ENCODE results near the gene IMP3.

IMP3 gene

DNA sequence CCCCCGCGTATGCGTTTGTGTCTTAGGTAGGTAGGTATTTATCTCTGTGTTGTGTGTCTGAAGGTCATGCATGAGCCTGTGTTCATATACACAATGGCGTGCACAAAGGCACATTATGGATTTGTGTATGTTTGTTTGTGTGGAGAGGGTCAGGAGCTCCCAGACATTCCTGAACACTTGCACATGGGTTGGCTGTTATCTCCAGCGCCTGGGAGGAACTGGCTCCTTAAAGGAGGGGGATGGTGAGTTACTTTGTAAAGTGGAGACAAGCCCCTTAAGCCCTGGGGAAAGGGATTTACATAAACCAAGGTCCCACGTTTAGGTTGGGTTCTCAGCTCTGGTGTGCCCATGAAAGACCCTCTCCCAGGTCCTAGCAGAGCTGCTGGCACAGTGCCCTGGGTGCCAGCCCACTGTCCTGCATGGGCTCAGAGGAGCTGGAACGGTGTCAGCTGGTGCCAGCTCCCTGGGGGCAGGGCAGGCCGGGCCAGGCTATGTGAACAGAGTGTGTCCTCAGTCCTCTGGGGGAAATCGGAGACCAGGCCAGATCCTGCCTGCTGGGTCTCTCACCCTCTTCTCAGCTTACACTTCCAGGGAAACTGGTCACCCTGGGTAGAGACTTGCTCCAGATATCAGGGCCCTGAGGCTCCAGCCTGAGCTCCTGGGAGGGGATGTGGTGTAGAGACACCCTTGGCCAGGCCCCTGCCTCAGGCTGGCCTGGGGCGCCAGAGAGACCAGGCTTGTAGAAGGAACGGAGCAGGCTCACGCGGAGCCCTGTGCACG is 32.8 kb upstream of the IMP3 start:
- peak; percentile 71 for DNase-seq

DNA sequence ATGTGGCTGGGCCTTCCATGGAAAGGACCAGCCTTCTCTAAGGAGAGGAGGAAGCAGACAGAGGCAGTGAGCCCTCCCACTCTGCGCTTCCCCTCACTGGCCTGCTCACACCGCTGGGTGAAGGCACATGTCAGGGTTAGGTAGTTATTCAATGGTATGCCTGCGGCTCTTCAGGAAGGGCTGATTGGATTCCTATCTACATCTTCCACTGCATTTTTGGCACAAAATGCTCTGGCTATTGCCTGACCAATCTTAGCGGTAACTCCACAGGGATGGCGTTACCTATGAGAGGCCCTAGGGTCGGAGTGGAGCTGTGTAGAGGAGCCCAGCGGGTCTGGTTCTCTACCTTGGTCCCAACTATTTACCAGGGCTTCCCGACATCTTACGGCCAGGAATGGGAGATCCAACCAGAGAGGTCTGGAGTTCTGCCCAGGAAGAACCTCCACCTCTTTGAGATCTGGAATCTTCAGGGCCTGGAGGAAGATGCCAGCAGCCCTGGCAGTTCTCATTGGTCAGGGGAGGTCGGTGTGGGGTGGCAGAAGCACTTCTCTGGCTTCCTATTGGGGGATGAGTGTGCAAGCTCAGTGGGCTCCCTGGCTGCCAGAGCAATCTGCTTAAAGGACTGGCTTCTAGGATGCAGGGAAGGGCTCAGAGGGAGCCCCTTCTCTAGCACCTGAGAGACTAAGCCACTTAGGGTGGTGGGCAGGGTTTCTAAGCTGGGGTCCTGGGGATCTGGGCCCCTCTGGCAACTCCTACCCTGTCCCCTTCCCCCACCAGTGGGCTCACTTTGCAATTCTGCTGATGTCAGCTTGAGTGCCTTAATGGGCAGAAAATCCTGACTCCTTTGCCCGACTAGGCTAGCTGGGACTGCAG is 31.9 kb upstream of the IMP3 start:
- DNase-seq: no peak

DNA sequence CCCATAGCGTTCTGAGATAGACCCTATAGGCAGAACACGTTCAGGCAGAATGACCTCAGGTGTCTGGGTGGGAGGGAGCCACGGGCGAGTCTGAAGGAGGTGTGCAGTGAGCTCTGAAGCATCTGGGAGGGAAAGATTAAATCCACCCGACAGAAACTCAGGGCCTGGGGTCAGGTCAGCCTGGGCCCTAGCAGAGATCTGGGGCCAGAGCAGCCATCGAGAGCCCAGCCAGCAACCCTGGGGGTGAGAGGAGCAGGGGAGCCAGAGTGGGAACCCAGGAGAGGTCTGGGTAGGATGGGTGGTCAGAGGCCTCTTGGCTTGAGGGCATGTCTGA is 29.8 kb upstream of the IMP3 start:
- no peak for DNase-seq

DNA sequence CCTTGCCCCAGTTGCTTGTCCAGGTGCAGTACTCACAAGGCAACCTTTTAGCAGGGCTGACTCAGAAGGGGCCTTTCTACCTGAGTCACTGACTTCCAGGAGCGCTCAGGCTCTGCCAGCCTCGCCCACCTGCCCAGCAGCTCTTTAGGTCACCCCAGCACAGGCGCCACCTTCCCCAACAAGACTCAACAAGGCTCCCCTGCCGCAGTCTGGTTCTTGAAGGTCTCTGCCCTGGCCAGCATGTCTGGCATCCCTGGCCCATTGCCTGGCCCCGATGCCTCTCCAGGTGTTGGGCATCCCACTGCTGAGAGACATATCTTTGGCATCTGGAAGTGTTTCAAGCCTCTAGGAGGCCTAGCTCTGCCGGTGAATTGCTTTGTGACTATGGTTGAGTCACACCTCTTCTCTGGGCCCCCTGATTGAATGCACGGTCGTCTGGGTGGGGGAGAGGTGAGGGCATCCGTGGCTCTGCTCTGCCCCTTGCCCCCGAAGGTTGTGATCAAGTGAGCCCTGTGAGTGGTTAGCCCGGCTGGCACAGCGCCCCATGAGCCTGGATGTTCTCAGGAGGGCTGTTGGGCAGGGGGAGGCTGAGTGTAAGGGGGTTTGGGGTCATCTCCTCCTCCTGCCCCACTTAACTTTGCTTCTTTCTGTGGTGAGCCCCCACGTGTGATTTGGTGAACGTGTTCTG is 29.3 kb upstream of the IMP3 start:
- DNase-seq: no peak

DNA sequence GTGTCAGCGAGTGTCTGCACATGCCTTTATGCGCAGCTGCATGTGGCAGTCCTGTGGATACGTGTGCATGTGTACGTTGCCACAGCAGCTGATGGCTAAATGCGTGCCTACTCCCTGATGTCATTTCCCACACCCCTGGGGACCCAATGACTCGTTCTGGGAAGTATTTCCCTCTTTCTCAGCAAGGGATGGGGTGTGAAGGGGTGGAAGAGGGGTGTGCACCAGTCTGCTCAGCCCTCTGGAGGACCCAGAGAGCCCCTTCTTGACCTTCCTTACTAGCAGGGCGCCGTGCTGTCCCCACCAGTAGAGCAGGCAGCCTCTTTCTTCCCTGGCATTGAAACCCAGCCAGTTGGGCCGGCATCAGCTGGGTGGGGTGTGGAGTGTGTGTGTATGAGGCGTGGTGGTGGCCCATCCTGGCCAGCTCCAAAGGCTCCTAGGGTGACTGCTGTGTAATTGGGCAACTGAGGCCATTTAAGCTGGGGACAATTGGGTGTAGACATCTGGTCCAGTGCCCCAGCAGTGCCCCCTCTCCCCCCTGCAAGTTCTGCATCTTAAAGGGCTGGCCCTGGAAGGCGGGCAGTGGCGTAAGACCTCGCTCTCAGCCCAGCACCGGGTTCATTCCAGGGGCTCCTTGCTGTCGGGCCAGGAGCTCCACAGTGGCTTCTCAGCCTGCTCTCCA is 26.9 kb upstream of the IMP3 start:
- peak; percentile 85 for DNase-seq

DNA sequence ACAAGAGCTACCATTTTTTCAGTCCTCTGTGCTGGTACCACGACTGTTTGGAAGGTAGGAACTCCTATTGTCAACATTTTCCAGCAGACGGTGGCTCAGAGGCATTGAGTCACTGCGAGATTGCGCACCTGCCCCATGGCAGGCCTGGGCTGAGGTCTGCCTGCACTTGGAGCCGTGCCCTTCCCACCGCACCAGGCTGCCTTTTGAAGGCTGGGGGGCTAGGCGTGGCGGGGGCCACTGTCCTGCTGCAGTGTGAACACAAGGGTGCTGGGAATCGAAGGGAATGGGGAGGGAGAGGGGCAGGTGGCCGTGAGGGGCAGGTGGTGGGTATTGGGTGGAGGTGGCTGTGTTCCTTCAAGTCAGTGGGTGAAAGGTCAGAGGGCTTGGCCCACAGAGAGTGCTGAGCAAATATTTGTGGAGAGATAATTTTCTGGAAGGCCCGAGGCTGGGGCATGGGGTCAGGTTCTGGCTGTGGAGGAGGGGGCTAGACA is 24.0 kb upstream of the IMP3 start:
- DNase-seq: no peak

DNA sequence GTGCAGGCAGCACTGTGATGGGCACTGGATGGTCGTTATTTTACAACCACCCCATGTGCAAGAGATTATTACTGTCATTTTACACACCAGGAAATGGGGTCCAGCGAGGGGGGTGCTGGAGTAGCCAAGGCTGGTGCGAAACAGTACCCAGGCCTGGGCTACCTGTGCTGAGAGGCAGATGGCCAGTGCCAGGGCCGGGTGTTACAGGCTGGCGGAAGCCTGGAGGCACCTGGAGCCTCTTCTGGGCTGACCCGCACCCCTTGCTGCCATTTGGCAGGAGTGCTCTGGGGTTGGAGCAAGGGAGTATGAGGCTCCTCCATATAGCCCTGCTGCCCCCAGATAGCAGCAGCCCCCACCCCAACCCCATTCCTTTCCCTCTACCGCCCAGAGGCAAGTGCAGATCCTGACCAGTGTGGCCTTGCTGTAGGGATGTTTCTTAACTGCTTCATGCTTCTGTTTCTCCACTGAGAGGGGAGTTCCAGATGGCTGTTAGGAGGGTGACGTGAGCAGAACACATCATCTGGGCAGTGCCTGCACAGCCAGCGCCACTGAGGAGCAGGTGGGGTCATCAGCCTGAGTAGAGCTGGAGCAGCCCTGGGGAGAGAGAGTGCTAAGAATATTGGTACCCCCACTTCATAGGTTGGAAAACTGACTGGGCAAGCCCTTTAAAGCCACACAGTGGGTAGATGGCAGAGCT is 22.9 kb upstream of the IMP3 start:
- no peak for DNase-seq

DNA sequence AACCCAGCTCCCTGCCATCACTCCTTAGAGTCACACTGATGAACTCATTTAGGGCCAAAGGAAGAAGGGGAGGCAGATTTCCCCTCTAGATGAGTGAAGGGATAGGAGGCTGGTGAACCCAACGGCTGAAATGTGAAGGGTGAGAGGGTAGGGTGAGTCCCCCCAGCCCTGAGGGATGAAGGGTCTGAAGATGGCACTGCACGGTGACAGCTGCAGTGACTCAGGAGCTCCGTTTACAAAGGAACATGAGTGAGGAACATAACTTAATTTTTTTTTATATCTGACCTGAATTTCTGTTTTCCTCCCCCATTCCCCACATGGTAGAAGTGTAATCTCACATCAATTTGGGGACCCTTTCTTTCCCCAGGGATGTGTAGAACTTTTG is 21.7 kb upstream of the IMP3 start:
- no peak for DNase-seq

DNA sequence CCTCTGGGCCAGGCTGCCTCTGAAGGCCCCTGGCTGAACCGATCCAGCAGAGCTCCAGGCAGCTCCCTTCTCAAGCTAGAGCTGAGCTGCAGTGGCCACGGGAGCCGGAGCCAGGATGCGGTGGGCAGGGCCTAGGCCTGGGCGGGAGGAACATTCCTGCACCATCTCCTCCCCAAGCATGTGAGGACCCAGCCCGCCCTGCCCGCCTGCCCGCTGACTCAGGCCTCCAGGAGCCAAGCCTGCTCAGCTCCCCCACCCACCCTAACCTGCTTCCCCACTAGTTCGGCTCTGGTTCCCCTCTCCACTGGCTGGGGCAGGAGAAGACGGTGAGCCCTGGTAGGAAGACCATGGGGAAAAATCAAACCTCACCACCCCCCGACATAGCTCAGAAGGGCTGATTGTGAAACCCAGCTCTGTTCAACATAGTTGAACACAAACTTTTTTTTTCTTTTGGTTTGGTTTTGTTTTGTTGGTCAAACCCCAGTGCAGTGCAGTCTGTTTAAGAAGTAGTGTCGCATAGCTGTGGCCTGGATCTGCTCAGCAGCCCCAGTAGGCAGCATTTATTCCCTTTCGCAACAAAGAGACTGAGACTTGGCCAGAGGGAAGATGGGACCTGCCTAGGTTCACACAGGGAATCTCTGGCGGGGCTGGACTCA is 21.2 kb upstream of the IMP3 start:
- DNase-seq: peak; percentile 89

DNA sequence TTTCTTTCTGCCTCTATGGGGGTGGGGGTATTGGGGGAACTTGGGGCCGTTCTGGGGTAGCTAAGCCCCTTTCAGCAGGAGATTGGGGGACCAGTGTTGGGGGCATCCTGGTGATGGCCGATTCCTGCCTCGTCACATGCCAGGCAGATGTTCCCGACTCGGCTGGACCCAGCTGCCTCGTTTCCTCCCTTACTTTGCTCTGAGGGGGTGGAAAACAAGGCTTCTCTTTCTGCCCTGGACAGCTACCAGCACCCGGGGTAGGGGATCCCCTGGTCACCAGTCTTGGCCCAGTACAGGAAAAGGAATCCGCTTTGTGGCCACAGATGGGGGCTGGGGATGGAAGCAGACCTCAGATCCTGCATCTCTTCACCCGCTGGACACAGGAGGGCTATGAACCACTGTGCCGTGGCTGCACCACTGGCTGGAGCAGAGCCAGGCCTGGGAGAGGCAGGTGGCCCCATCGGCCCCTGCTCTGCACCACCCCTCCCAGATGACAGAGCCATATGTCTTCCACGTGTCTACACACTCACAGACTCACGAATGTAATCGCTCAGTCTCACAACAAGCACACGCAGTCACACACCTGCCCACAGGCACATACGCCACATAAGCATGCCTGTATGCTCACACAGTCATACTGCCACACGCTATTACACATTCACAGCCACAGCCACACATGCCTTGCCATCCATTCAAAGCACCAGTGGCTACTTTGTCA is 20.1 kb upstream of the IMP3 start:
- no peak for DNase-seq

DNA sequence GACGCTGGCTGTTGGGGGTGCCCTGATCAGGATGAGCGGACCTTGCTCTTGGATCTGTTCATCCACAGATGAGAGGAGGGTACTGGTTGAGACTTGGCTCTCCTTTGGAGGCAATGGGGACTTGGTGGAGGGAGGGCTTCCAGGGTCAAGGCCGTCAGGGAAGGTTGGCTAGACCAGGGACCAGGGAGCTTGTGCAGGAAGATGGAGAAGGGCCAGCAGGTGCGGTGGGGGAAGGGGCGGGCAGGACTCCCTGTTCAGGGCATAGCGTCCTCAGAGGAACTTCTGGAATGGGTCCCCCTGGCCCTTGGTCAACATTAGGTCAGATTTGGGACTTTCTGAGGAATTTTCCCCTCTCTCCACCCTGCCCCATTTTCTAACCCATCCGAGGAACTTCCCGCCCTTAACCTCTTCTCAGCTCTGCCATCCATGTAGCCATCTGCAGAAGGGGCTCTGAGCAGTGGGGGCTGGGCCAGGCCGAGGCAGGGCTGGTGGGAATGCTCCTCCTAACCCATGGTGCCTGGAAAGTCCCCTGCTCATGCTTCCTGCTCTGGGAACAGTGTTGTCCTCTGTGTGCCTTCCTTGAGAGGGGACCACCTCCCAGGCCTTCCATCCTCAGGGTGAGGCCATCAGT is 19.2 kb upstream of the IMP3 start:
- DNase-seq: no peak

DNA sequence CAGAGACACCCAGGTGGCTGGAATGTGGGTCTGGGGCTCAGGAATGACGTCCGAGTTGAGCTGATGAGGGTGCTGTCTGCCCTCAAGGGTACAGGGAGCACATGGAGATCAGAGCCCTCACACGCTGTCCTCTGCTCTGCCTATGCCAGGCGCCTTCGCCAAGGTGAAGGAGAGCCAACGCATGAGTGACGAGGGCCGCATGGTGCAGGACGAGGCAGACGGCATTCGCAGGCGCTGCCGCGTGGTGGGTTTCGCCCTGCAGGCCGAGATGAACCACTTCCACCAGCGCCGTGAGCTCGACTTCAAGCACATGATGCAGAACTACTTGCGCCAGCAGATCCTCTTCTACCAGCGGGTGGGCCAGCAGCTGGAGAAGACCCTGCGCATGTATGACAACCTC is 16.8 kb upstream of the IMP3 start:
- DNase-seq: no peak

DNA sequence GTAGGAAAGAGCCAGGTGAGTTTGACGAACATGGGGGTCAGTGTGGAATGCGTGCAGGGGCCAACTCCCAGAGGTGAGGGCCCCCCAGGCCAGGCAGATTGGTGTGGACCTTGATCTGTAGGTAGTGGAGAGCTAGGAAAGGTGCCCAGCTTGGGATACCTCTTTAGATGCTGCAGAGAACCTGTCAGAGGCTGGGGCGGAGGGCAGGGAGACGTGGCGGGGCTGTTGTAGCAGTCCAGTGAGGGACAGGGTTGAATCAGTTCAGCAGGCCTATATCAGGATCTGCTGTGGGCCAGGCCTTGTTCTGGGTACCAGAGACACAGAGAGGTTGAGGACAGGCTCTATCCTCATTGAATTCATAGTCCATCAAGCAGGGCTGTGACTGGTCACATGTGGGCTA is 16.3 kb upstream of the IMP3 start:
- DNase-seq: no peak

DNA sequence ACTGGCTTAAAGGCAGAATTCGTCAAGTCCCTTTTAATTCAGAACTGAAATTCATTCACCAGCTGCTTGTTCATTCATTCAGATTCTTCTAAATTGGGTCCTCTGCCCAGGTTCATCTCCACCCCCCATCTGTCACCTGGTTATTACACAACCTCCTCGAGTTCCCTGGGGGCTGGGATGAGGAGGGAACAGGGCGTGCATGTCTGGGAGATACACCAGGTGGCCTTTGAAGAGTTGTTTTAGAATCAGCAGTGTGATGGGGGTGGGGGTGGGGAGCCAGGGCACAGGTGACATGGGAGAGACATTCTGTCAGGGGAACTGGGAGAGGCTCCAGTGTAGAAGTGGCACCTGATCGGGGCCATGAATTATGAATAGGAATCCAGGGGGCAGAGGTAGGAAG is 15.9 kb upstream of the IMP3 start:
- DNase-seq: no peak

DNA sequence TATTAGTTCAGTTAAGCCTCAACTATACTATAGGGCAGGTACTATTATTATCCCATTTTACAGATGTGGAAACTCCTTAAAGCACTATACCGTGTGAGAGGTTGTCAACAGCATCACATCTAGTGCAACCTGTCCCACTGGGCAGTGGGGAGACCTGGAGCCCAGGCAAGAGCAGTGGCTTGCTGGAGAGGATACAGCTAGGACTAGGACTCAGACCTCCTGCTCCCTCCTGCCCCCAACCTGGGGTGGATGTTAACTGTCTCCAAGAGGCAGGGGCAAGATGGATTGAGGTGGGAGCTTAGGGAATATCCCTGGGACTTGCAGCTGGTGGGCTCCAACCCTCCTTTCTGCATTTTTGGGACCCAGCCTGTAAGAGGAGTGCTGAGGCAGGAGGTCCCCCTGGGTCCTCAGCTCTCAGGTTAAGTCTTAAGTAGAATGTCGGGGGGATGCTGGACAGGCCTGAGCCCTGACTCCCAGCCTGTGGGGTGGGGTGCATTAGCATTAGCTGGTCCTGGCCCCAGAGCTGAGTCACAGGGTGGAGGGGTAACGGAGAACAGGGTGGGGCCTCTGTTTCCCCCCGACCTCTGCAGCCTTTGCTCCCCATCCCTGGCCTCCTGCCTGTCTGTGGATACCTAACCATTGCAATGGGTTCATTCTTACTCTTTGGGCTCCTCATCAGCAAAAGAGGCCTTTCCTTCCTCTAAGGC is 14.3 kb upstream of the IMP3 start:
- no peak for DNase-seq

DNA sequence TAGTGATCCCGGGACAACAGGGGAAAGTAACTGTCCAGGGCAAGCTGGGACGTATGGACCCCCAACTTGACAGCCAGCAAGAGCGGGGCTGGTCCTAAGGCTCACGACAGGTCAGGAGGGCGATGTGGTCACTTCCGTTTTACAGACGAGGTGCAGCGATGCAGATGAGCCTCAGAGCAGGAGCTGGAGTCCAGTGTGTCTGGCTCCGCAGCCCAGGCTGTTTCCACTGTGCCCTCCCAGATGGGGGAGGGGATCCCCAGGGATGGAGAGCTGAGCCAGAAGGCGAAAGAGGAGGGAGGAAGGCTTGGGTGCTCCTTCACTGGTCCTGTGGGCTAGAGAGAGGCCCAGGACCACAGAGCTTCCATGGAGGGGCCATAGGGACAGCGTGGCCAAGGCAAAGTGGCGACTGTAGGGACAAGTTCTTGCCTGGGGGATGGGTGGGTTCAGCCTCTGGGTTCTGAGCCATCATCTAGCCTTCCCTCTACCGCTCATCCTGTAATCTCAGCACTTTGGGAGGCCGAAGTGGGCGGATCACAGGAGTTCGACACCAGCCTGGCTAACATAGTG is 13.4 kb upstream of the IMP3 start:
- DNase-seq: no peak

DNA sequence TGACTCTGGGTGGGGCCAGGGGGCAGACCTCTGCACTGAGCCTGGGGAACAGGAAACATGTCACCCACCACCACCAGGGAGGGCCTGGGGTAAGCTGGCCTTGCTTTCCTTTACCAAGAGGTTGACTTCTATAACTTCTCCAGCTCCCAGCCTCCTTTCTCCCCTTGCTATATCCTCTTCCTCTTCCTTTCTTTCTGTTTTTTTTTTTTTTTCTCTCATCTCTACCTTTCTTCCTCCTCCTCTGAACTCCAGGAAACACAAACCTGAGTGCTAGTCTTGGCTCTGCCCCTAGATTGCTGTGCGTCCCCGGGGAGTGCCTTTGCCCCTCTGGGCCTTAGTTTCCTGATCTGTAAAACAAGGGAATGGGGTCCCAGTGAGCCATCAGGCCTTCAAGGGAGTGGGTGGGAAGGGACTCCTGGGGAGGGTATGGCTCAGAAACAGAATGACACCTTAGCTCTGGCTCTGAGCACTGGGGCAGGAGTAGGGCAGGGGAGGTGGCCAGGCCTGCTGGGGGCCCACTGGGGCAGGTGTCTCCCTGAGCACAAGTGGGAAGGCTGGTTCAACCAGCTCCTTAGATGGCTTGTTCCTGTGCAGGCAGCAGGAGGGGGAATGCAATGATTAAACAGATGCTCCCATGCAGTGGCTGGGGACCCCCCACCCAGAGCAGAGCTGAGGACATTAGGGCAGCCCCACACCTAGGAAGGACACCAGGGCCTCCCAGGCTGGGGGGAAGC is 12.0 kb upstream of the IMP3 start:
- DNase-seq: no peak

DNA sequence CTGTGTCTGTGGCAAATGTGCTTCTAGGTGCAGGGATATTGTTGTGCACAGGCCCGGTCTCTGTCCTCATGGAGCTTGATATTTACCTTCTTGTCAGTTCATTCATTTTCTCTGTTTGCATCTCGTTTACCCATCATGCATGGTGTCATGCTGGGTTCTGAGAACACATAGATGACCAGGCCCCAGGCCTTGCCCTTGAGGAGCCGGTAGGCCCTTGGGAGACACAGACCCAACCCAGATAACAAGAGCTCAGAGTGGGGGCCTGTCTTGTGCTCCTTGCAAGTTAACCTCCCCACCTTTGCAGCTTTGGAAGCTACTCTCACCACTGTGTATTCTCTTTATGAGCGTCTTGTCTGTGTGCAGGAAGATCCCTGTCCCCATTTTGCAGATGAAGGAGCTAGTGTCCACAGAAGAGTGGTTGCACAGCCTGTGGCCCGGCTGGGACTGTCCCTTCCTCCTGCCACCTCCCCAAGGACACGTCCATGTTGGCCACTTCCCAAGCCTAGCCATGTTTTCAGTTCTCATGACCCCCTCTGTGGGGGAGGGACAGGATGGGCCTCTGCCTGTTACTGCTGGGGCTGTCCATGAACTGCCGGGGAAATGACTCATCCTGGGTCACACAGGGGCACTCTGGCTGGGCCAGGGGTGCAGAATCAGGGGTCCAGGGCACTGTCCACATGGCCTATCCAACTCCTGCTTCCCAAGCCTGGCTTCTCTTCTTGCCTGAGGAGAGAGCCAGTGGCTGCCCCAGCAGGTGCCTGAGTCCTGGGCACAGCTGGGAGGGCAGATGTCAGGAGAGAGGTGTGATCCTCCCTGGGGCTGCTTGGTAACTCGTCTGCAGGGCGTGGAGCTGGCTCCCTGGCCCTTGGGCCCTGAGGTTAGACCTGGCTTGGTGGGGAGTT is 11.1 kb upstream of the IMP3 start:
- no peak for DNase-seq

Data from left hindlimb (tissue), 1 donor.